Omental fat pad (tissue), 4 donors: ENCODE measurements around the gene IPO13. TPM values are rescaled to one million over a fixed set of nuclear protein-coding genes. Genes with fewer than 3 reads are reported as not detected.

ENCODE experiments used
- ATAC-seq: fragments of 150-250 bp; one replicate; pipeline ENCODE4 v1.9.1; 2016; ENCODE audit warnings: mild to moderate bottlenecking, moderate library complexity; ENCODE audit not compliant: low FRiP score
- DNase-seq: peaks from one replicate; pipeline ENCODE4 v3.0.0-alpha.2; 2019; ENCODE audit warnings: low spot score
- CTCF ChIP-seq, 3 donors: fragments of 450-650 bp; IDR thresholded peaks; one replicate each; pipeline ENCODE4 v1.5.1; 2016 to 2017; ENCODE audit warnings: antibody characterized with exemption in 3 of 3, mild to moderate bottlenecking in 3 of 3, moderate library complexity in 2 of 3
- total RNA-seq, 4 donors: library from RNA; depleted of rRNA; stranded (reverse); fragments of >200 nt; gene quantifications; one replicate each; pipeline ENCODE4 v1.1.0, GENCODE V29; 2016

Gene IPO13
- total RNA-seq, 4 donors from 2014 or later: 18.7 to 23.2 (median 21.1) TPM

- DNase-seq: no peak
- no peak for ATAC-seq
- no peak for TF ChIP-seq CTCF (IDR thresholded peaks at IDR 0.05)
Measured at GRCh38 chr1:44012404-44012803, 65.7 kb downstream of the IPO13 start.

- DNase-seq (no peak), ATAC-seq (no peak)
- no peak for TF ChIP-seq CTCF (IDR thresholded peaks at IDR 0.05)
Measured at GRCh38 chr1:44012941-44013609, 66.3 kb downstream of the IPO13 start.

GRCh38 chr1:44013949-44014348 lies 67.2 kb downstream of the IPO13 start:
- ATAC-seq (no peak), DNase-seq (no peak)
- no peak for TF ChIP-seq CTCF (IDR thresholded peaks at IDR 0.05)

- no peak for ATAC-seq
- no peak for TF ChIP-seq CTCF (IDR thresholded peaks at IDR 0.05)
- DNase-seq: no peak
Measured at GRCh38 chr1:44014365-44015104, 67.8 kb downstream of the IPO13 start.

- ATAC-seq (no peak), DNase-seq (no peak)
- TF ChIP-seq CTCF (IDR thresholded peaks at IDR 0.05): no peak
Measured at GRCh38 chr1:44015206-44015605, 68.5 kb downstream of the IPO13 start.

GRCh38 chr1:44016041-44016889 lies 69.5 kb downstream of the IPO13 start:
- ATAC-seq (no peak), DNase-seq (no peak)
- TF ChIP-seq CTCF (IDR thresholded peaks at IDR 0.05): no peak
